SK-N-SH treated with all-trans-retinoic acid at 6 μM for 48 hours (cell line): ENCODE data around the gene PCMTD2.

Experiments
- ATAC-seq: fragments of 200-7000 bp; cut with Tn5 transposase; 3 replicates; pipeline ENCODE4 v1.9.1; 2020; ENCODE audit warnings: mild to moderate bottlenecking, moderate library complexity
- ARNTL ChIP-seq: fragments of 450-650 bp; formaldehyde crosslinking; IDR thresholded peaks from 2 replicates; pipeline ENCODE4 v1.5.0; 2020; ENCODE audit warnings: low read depth, mild to moderate bottlenecking, moderate library complexity, borderline replicate concordance
- BACH2 ChIP-seq: fragments of 250-450 bp; sonication (Bioruptor Pico); IDR thresholded peaks from 2 replicates; pipeline ENCODE4 v1.9.0; 2021; ENCODE audit warnings: mild to moderate bottlenecking, borderline replicate concordance
- CSDC2 ChIP-seq: fragments of 250-450 bp; sonication (Bioruptor Pico); IDR thresholded peaks from 2 replicates; pipeline ENCODE4 v1.5.0; 2020; ENCODE audit warnings: mild to moderate bottlenecking, moderate library complexity
- CSRNP3 ChIP-seq: fragments of 250-450 bp; sonication (Bioruptor Pico); IDR thresholded peaks from 2 replicates; pipeline ENCODE4 v1.5.1; 2021; ENCODE audit warnings: mild to moderate bottlenecking, moderate library complexity
- ESRRG ChIP-seq: fragments of 250-450 bp; sonication (Bioruptor Pico); IDR thresholded peaks from 2 replicates; pipeline ENCODE4 v1.6.1; 2021; ENCODE audit warnings: mild to moderate bottlenecking
- ISL1 ChIP-seq: fragments of 250-450 bp; sonication (Bioruptor Pico); IDR thresholded peaks from 2 replicates; pipeline ENCODE4 v2.1.2; 2022; ENCODE audit warnings: mild to moderate bottlenecking, moderate library complexity
- OSR1 ChIP-seq: fragments of 250-450 bp; sonication (Bioruptor Pico); IDR thresholded peaks from 2 replicates; pipeline ENCODE4 v1.8.0; 2022; ENCODE audit warnings: moderate library complexity, mild to moderate bottlenecking, inconsistent platforms
- PATZ1 ChIP-seq: fragments of 250-450 bp; sonication (Bioruptor Pico); IDR thresholded peaks from 2 replicates; pipeline ENCODE4 v1.8.0; 2020; ENCODE audit warnings: mild to moderate bottlenecking, moderate library complexity, borderline replicate concordance
- RARB ChIP-seq: fragments of 250-450 bp; sonication (Bioruptor Pico); IDR thresholded peaks from 2 replicates; pipeline ENCODE4 v1.8.0; 2021; ENCODE audit warnings: mild to moderate bottlenecking, moderate library complexity
- SNAI2 ChIP-seq: fragments of 250-450 bp; sonication (Bioruptor Pico); IDR thresholded peaks from 2 replicates; pipeline ENCODE4 v1.5.0; 2020; ENCODE audit warnings: mild to moderate bottlenecking, moderate library complexity
- TCF4 ChIP-seq: fragments of 250-450 bp; sonication (Bioruptor Pico); IDR thresholded peaks from 2 replicates; pipeline ENCODE4 v1.8.0; 2021; ENCODE audit warnings: mild to moderate bottlenecking, moderate library complexity, borderline replicate concordance
- TOX ChIP-seq: fragments of 250-450 bp; sonication (Bioruptor Pico); IDR thresholded peaks from 2 replicates; pipeline ENCODE4 v1.8.0; 2021; ENCODE audit warnings: mild to moderate bottlenecking, moderate library complexity, borderline replicate concordance
- ZFP3 ChIP-seq: fragments of 250-450 bp; sonication (Bioruptor Pico); IDR thresholded peaks from 2 replicates; pipeline ENCODE4 v1.5.0; 2020; ENCODE audit warnings: mild to moderate bottlenecking, moderate library complexity
- ZFP30 ChIP-seq: fragments of 450-650 bp; formaldehyde crosslinking; IDR thresholded peaks from 2 replicates; pipeline ENCODE4 v1.5.0; 2022; ENCODE audit warnings: mild to moderate bottlenecking, moderate library complexity
- ZNF565 ChIP-seq: fragments of 450-650 bp; formaldehyde crosslinking; conservative IDR thresholded peaks from 2 replicates; pipeline ENCODE4 v1.5.0; 2020; ENCODE audit warnings: low read depth, mild to moderate bottlenecking, moderate library complexity
- ZNF70 ChIP-seq: fragments of 450-650 bp; formaldehyde crosslinking; IDR thresholded peaks from 2 replicates; pipeline ENCODE4 v1.5.0; 2020; ENCODE audit warnings: mild to moderate bottlenecking, moderate library complexity
- TF ChIP-seq, protein P1 (sequence below): fragments of 250-450 bp; sonication (Bioruptor Pico); IDR thresholded peaks from 2 replicates; pipeline ENCODE4 v1.8.0; 2021; ENCODE audit warnings: low read depth, mild to moderate bottlenecking, moderate library complexity, borderline replicate concordance
- TF ChIP-seq, protein P2 (sequence below): fragments of 250-450 bp; sonication (Bioruptor Pico); IDR thresholded peaks from 2 replicates; pipeline ENCODE4 v1.5.1; 2020; ENCODE audit warnings: low read depth, mild to moderate bottlenecking, moderate library complexity
- TF ChIP-seq, protein P3 (sequence below): fragments of 250-450 bp; sonication (Bioruptor Pico); IDR thresholded peaks from 2 replicates; pipeline ENCODE4 v1.5.0; 2020; ENCODE audit warnings: mild to moderate bottlenecking, moderate library complexity

PCMTD2 gene

DNA sequence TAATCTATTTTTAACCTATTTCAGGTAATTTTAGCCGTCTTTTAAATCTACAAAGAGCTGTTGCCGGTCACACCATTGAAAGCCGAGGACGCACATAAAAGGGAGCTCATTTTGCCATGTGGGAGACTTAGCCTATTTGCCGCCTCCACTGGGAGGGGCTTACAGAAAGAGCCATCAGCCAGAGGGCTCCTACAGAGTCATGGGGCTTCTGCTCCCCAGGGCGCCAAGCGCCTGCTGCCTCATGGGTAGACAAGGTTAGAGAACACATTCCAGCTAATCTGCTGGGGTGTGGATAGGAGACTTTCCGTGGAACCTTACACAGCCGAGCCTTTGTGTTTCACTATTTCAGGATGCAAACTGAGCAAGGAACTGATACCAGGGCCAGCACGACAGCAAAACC, 12.6 kb downstream of the PCMTD2 start:
- ATAC-seq: no peak
- TF ChIP-seq CSRNP3 (CRISPR knock-in tag) (no peak), ISL1 (CRISPR knock-in tag) (no peak), ESRRG (CRISPR knock-in tag) (no peak), BACH2 (CRISPR knock-in tag) (no peak), CSDC2 (CRISPR knock-in tag) (no peak), SNAI2 (CRISPR knock-in tag) (no peak)
- TF ChIP-seq, protein P1, sequence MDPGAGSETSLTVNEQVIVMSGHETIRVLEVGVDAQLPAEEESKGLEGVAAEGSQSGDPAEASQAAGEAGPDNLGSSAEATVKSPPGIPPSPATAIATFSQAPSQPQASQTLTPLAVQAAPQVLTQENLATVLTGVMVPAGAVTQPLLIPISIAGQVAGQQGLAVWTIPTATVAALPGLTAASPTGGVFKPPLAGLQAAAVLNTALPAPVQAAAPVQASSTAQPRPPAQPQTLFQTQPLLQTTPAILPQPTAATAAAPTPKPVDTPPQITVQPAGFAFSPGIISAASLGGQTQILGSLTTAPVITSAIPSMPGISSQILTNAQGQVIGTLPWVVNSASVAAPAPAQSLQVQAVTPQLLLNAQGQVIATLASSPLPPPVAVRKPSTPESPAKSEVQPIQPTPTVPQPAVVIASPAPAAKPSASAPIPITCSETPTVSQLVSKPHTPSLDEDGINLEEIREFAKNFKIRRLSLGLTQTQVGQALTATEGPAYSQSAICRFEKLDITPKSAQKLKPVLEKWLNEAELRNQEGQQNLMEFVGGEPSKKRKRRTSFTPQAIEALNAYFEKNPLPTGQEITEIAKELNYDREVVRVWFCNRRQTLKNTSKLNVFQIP (CRISPR knock-in tag): no peak

GRCh38 chr20:64269604-64270411, 14.3 kb downstream of the PCMTD2 start:
- no peak for ATAC-seq
- TF ChIP-seq PATZ1 (no peak), CSRNP3 (CRISPR knock-in tag) (no peak)
- TF ChIP-seq, protein P1 (CRISPR knock-in tag): no peak
- TF ChIP-seq, protein P2, sequence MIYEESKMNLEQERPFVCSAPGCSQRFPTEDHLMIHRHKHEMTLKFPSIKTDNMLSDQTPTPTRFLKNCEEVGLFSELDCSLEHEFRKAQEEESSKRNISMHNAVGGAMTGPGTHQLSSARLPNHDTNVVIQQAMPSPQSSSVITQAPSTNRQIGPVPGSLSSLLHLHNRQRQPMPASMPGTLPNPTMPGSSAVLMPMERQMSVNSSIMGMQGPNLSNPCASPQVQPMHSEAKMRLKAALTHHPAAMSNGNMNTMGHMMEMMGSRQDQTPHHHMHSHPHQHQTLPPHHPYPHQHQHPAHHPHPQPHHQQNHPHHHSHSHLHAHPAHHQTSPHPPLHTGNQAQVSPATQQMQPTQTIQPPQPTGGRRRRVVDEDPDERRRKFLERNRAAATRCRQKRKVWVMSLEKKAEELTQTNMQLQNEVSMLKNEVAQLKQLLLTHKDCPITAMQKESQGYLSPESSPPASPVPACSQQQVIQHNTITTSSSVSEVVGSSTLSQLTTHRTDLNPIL (CRISPR knock-in tag): no peak

DNA sequence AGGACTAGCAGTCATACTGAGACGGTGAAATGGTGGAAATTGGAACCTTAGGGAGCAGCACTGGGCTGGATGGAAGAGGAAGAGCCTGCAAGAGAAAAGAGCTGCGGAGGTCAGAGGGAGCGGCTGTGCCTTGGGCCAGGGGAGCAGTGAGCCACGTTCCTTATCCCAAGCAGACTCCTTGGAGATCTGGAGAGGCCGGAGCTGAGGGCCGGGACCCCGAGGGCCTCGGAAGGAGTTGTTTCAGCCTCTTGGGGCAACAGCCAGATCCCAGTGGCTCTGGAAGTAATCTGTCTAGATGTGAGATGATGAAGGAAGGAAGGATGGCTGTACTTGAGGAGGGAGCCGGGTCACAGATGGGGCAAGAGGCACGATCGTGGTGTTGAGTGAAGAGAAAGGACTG, 16.1 kb downstream of the PCMTD2 start:
- no peak for ATAC-seq
- TF ChIP-seq ZNF70 (CRISPR knock-in tag) (no peak), TCF4 (CRISPR knock-in tag) (no peak), ZNF565 (CRISPR knock-in tag) (no peak), OSR1 (CRISPR knock-in tag) (no peak), RARB (no peak), CSDC2 (CRISPR knock-in tag) (no peak), ZFP30 (CRISPR knock-in tag) (no peak), CSRNP3 (CRISPR knock-in tag) (no peak), PATZ1 (no peak), BACH2 (CRISPR knock-in tag) (no peak), ZFP3 (no peak), ISL1 (CRISPR knock-in tag) (no peak), SNAI2 (CRISPR knock-in tag) (no peak), ARNTL (no peak), TOX (CRISPR knock-in tag) (no peak), ESRRG (CRISPR knock-in tag) (no peak)
- TF ChIP-seq, protein P3, sequence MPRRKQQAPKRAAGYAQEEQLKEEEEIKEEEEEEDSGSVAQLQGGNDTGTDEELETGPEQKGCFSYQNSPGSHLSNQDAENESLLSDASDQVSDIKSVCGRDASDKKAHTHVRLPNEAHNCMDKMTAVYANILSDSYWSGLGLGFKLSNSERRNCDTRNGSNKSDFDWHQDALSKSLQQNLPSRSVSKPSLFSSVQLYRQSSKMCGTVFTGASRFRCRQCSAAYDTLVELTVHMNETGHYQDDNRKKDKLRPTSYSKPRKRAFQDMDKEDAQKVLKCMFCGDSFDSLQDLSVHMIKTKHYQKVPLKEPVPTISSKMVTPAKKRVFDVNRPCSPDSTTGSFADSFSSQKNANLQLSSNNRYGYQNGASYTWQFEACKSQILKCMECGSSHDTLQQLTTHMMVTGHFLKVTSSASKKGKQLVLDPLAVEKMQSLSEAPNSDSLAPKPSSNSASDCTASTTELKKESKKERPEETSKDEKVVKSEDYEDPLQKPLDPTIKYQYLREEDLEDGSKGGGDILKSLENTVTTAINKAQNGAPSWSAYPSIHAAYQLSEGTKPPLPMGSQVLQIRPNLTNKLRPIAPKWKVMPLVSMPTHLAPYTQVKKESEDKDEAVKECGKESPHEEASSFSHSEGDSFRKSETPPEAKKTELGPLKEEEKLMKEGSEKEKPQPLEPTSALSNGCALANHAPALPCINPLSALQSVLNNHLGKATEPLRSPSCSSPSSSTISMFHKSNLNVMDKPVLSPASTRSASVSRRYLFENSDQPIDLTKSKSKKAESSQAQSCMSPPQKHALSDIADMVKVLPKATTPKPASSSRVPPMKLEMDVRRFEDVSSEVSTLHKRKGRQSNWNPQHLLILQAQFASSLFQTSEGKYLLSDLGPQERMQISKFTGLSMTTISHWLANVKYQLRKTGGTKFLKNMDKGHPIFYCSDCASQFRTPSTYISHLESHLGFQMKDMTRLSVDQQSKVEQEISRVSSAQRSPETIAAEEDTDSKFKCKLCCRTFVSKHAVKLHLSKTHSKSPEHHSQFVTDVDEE (CRISPR knock-in tag): no peak
